K562 (cell line): ENCODE measurements around the gene PHYKPL. TPM values are rescaled to one million over a fixed set of nuclear protein-coding genes. Genes with fewer than 3 reads are reported as not detected.

Experiments used
- BCOR ChIP-seq: fragments of 450-650 bp; IDR thresholded peaks from 2 replicates; pipeline ENCODE4 v1.6.1; 2016
- GATAD2B ChIP-seq: fragments of 450-650 bp; IDR thresholded peaks from 2 replicates; pipeline ENCODE4 v1.6.1; 2017; ENCODE audit warnings: mild to moderate bottlenecking, borderline replicate concordance
- HNRNPK ChIP-seq: fragments of 200-400 bp; formaldehyde crosslinking; IDR thresholded peaks from one replicate; pipeline ENCODE4 v1.6.1; 2018; ENCODE audit warnings: mild to moderate bottlenecking, low read depth, low read length; ENCODE audit not compliant: poor library complexity, severe bottlenecking
- IRF2 ChIP-seq: sonication (generic); formaldehyde crosslinking; IDR thresholded peaks from 2 replicates; pipeline ENCODE4 v1.8.1; 2022; ENCODE audit warnings: mild to moderate bottlenecking, missing genetic modification reagents
- KAT8 ChIP-seq: fragments of 450-650 bp; IDR thresholded peaks from 2 replicates; pipeline ENCODE4 v1.6.1; 2016; ENCODE audit warnings: low read depth, mild to moderate bottlenecking
- KLF6 ChIP-seq: fragments of 250-450 bp; sonication (Bioruptor Pico); IDR thresholded peaks from 2 replicates; pipeline ENCODE4 v1.4.0; 2020; ENCODE audit warnings: mild to moderate bottlenecking, moderate library complexity, borderline replicate concordance
- MCM3 ChIP-seq: fragments of 450-650 bp; IDR thresholded peaks from 2 replicates; pipeline ENCODE4 v1.6.1; 2016
- SMAD1 ChIP-seq: fragments of 150-350 bp; IDR thresholded peaks from 2 replicates; pipeline ENCODE4 v1.6.1; 2014; ENCODE audit warnings: low read length, low read depth; ENCODE audit not compliant: partially characterized antibody
- SMARCC2 ChIP-seq: fragments of 450-650 bp; IDR thresholded peaks from 2 replicates; pipeline ENCODE4 v1.6.1; 2017; ENCODE audit warnings: antibody characterized with exemption, moderate library complexity, mild to moderate bottlenecking, low read depth
- TAF7 ChIP-seq: fragments of 450-650 bp; IDR thresholded peaks from 2 replicates; pipeline ENCODE4 v1.6.1; 2016; ENCODE audit warnings: missing genetic modification characterization, missing compliant biosample characterization
- ZNF79 ChIP-seq: fragments of 250-450 bp; sonication (Bioruptor Pico); IDR thresholded peaks from 2 replicates; pipeline ENCODE4 v1.4.0; 2020; ENCODE audit warnings: low read depth, mild to moderate bottlenecking, moderate library complexity
- polyA plus RNA-seq, 8 experiments: library from polyadenylated mRNA; depleted of rRNA in 4 of 8; stranded (reverse) in 5 of 8; unstranded in 3 of 8; fragments of >200 nt; fragmentation: Nextera tagmentation in 2 of 8; fragmentation: Illumina TruSeq in 1 of 8; extraction: Ambion mirVana in 2 of 8; extraction: Trizol in 1 of 8; gene quantifications; 2 replicates each; pipeline versions ENCODE4 v1.2.1 to v1.2.3, GENCODE V29; 2011 to 2014; ENCODE audit warnings: inconsistent platforms in 1 of 8, missing spikeins in 1 of 8
- total RNA-seq, 7 experiments: library from RNA; depleted of rRNA in 6 of 7; stranded (reverse); fragments of >200 nt in 6 of 7; fragmentation: Illumina TruSeq in 2 of 7; extraction: Trizol in 2 of 7; gene quantifications; 2 replicates each; pipeline versions ENCODE4 v1.2.1 to v1.2.3, GENCODE V29; 2011 to 2021; ENCODE audit warnings: low replicate concordance in 1 of 7
- TF ChIP-seq, protein P1 (sequence below), 2 experiments: fragments of 450-650 bp; IDR thresholded peaks; 2 replicates each; pipeline ENCODE4 v1.6.1; 2018; ENCODE audit warnings: mild to moderate bottlenecking in 2 of 2, low read depth in 1 of 2; ENCODE audit not compliant: partially characterized antibody in 2 of 2
- TF ChIP-seq, protein P2 (sequence below): fragments of 450-650 bp; formaldehyde crosslinking; IDR thresholded peaks from 2 replicates; pipeline ENCODE4 v1.4.0; 2020; ENCODE audit warnings: mild to moderate bottlenecking, moderate library complexity
- TF ChIP-seq, protein P3 (sequence below), 2 experiments: fragments of 450-650 bp; IDR thresholded peaks; 2 replicates each; pipeline ENCODE4 v1.6.1; 2016; ENCODE audit warnings: mild to moderate bottlenecking in 2 of 2, borderline replicate concordance in 1 of 2, low read depth in 1 of 2, moderate library complexity in 1 of 2

Gene PHYKPL
- total and polyA plus RNA-seq, 9 of the 15 experiments (the other 6 are each of a cell fraction or from before 2014, with no cell fraction given), result 4.7 to 34.7 (median 18.6) TPM

DNA sequence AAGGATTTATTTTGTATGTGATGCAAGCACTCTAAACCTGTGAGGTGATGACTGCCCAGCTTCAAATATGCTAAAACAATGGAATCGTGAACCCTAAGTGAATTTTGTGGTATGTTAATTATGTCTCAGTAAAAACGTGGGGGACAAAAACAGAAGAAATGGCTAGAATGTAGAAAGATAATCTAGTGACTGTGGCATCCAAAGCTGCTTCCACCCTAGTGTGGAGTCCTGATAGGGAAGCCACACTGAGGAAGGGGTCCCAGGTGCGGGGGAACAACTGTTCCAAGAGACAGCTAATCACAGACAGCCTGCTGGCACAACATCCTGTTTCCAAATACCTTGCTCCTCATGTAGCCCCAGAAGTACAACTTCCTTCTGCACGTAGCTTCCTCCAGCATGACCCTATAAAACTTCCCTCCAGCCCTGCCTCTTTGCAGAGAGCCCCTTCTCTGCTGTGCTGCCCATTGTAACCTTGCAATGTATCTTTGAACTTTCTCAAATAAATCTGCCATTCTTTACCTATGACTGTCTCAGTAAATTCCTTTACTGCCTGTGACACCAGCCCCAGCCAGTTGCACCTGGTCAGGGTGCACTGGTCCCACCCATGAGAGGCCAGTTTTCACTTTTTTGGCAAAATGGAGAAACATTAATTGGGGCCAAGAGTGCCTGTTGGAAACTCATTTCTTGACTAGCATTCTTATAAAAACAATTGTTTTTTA, 50.3 kb downstream of the PHYKPL start (continued):
- TF ChIP-seq, protein P1, sequence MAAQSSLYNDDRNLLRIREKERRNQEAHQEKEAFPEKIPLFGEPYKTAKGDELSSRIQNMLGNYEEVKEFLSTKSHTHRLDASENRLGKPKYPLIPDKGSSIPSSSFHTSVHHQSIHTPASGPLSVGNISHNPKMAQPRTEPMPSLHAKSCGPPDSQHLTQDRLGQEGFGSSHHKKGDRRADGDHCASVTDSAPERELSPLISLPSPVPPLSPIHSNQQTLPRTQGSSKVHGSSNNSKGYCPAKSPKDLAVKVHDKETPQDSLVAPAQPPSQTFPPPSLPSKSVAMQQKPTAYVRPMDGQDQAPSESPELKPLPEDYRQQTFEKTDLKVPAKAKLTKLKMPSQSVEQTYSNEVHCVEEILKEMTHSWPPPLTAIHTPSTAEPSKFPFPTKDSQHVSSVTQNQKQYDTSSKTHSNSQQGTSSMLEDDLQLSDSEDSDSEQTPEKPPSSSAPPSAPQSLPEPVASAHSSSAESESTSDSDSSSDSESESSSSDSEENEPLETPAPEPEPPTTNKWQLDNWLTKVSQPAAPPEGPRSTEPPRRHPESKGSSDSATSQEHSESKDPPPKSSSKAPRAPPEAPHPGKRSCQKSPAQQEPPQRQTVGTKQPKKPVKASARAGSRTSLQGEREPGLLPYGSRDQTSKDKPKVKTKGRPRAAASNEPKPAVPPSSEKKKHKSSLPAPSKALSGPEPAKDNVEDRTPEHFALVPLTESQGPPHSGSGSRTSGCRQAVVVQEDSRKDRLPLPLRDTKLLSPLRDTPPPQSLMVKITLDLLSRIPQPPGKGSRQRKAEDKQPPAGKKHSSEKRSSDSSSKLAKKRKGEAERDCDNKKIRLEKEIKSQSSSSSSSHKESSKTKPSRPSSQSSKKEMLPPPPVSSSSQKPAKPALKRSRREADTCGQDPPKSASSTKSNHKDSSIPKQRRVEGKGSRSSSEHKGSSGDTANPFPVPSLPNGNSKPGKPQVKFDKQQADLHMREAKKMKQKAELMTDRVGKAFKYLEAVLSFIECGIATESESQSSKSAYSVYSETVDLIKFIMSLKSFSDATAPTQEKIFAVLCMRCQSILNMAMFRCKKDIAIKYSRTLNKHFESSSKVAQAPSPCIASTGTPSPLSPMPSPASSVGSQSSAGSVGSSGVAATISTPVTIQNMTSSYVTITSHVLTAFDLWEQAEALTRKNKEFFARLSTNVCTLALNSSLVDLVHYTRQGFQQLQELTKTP (IDR thresholded peaks at IDR 0.05; ENCODE audit: low read depth in 1 of 2, partially characterized antibody in 2 of 2), result no peak
- TF ChIP-seq GATAD2B (no peak), TAF7 (no peak), SMARCC2 (no peak), IRF2 (no peak), HNRNPK (no peak), MCM3 (no peak), KAT8 (no peak), KLF6 (CRISPR knock-in tag) (no peak), ZNF79 (CRISPR knock-in tag) (no peak), BCOR (peak; percentile 34; the same call in 1 of the 2 replicates), SMAD1 (no peak)
- TF ChIP-seq, protein P2, sequence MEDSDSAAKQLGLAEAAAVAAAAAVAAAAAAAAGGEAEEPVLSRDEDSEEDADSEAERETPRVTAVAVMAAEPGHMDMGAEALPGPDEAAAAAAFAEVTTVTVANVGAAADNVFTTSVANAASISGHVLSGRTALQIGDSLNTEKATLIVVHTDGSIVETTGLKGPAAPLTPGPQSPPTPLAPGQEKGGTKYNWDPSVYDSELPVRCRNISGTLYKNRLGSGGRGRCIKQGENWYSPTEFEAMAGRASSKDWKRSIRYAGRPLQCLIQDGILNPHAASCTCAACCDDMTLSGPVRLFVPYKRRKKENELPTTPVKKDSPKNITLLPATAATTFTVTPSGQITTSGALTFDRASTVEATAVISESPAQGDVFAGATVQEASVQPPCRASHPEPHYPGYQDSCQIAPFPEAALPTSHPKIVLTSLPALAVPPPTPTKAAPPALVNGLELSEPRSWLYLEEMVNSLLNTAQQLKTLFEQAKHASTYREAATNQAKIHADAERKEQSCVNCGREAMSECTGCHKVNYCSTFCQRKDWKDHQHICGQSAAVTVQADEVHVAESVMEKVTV (CRISPR knock-in tag), result no peak
- TF ChIP-seq, protein P3, sequence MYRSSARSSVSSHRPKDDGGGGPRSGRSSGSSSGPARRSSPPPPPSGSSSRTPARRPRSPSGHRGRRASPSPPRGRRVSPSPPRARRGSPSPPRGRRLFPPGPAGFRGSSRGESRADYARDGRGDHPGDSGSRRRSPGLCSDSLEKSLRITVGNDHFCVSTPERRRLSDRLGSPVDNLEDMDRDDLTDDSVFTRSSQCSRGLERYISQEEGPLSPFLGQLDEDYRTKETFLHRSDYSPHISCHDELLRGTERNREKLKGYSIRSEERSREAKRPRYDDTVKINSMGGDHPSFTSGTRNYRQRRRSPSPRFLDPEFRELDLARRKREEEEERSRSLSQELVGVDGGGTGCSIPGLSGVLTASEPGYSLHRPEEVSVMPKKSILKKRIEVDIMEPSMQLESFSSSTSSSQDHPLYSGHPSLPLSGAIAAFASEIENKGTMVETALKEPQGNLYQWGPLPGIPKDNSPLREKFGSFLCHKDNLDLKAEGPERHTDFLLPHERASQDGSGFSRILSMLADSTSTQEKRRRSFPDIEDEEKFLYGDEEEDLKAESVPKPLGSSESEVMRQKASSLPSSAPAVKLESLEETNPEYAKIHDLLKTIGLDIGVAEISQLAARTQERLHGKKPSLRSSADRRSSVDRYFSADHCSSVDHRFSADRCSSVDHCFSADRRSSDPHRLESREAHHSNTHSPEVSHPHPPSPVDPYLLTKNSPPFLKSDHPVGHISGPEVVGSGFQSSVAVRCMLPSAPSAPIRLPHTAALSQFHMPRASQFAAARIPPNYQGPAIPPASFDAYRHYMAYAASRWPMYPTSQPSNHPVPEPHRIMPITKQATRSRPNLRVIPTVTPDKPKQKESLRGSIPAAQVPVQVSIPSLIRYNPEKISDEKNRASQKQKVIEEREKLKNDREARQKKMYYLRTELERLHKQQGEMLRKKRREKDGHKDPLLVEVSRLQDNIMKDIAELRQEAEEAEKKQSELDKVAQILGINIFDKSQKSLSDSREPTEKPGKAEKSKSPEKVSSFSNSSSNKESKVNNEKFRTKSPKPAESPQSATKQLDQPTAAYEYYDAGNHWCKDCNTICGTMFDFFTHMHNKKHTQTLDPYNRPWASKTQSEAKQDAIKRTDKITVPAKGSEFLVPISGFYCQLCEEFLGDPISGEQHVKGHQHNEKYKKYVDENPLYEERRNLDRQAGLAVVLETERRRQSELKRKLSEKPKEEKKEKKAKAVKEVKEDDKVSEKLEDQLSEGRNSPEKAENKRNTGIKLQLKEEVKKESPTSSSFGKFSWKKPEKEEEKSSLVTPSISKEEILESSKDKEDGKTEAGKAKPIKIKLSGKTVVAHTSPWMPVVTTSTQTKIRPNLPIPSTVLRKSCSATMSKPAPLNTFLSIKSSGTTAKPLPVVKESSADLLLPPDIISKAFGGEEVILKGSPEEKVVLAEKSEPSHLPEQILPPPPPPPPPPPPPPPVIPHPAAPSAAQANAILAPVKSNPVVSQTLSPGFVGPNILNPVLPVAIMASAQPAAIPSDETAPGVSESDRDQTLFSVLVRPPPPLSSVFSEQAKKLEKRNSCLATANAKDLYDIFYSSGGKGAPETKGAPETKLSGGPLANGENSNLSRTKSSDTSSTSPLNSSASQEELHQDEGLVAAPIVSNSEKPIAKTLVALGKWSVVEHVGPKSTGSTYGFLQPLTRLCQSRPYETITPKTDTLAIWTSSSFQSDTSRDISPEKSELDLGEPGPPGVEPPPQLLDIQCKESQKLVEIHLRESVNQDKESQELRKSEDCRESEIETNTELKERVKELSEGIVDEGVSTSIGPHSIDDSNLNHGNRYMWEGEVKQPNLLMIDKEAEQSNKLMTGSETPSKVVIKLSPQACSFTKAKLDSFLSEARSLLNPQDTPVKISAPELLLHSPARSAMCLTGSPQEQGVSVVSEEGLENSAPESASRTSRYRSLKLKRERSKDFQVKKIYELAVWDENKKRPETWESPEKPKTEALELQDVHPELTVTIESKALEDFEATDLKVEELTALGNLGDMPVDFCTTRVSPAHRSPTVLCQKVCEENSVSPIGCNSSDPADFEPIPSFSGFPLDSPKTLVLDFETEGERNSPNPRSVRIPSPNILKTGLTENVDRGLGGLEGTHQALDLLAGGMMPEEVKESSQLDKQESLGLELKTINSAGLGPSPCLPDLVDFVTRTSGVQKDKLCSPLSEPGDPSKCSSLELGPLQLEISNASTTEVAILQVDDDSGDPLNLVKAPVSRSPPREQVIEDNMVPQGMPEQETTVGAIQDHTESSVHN (IDR thresholded peaks at IDR 0.05; ENCODE audit: borderline replicate concordance in 1 of 2, low read depth in 1 of 2), result no peak
